Peyer's patch (tissue), 4 donors: Measurements from ENCODE around the gene GALNT17.

Experiments used
- CTCF ChIP-seq, 6 experiments: fragments of 450-650 bp in 4 of 6; fragments of 200-600 bp in 2 of 6; sonication (generic) in 1 of 6; IDR thresholded peaks; one replicate each; pipeline ENCODE4 v1.5.1; 2017 to 2019; ENCODE audit warnings: antibody characterized with exemption in 6 of 6, mild to moderate bottlenecking in 3 of 6, moderate library complexity in 1 of 6
- POLR2A ChIP-seq, 2 donors: fragments of 450-650 bp; IDR thresholded peaks; one replicate each; pipeline ENCODE4 v1.5.1; 2017; ENCODE audit warnings: antibody characterized with exemption in 2 of 2, mild to moderate bottlenecking in 2 of 2, moderate library complexity in 2 of 2

- TF ChIP-seq CTCF (IDR thresholded peaks at IDR 0.05) (no peak), POLR2A (IDR thresholded peaks at IDR 0.05) (no peak)
Observed at GRCh38 chr7:71705901-71706596, 574.1 kb downstream of the GALNT17 start.
